GM12801 (cell line): ENCODE data around the gene SLC8B1.

ENCODE experiments used
- TF ChIP-seq, protein P1 (sequence below): IDR thresholded peaks from one replicate; pipeline ENCODE4 v1.5.1; 2011; ENCODE audit warnings: control low read depth; ENCODE audit not compliant: insufficient read length; ENCODE audit errors: extremely low read depth

The SLC8B1 gene

DNA sequence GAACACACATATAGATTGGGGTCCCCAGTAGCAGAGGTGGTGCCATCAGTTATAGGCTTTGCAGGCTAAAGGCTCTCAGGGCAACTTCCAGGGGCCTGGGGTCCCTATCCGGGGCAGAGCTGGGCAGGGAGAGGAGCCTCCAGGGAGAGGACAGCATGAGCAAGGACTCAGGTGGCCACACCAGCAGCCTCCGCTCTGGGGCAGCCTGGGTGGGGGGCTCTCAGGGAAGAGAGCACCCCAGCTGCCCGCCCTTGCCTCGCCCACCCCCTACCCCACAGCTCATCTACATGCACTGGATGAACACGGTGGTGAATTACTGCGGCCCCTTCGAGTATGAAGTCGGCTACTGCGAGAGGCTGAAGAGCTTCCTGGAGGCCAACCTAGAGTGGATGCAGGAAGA, 37.5 kb upstream of the SLC8B1 start:
- TF ChIP-seq, protein P1, sequence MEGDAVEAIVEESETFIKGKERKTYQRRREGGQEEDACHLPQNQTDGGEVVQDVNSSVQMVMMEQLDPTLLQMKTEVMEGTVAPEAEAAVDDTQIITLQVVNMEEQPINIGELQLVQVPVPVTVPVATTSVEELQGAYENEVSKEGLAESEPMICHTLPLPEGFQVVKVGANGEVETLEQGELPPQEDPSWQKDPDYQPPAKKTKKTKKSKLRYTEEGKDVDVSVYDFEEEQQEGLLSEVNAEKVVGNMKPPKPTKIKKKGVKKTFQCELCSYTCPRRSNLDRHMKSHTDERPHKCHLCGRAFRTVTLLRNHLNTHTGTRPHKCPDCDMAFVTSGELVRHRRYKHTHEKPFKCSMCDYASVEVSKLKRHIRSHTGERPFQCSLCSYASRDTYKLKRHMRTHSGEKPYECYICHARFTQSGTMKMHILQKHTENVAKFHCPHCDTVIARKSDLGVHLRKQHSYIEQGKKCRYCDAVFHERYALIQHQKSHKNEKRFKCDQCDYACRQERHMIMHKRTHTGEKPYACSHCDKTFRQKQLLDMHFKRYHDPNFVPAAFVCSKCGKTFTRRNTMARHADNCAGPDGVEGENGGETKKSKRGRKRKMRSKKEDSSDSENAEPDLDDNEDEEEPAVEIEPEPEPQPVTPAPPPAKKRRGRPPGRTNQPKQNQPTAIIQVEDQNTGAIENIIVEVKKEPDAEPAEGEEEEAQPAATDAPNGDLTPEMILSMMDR, result no peak

DNA sequence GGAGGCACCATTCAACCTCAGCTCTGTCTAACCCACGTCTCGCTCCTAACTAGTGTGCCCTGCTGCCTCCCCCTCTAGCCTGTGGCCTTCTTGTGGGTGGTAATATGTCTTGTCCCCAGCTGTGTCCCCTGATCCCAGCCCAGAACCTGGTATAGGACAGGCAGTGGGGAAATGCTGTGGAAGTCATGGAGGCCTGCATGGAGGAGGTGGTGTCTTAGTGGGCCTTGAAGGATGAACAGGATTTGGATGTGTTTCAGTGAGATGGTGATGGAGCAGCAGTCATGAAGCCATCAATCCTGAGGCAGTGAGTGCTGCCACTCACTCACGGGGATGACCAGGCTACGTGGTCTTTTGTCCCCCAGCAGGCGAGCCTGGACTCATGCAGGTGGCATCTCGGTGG, 36.9 kb upstream of the SLC8B1 start:
- TF ChIP-seq, protein P1, result no peak

DNA sequence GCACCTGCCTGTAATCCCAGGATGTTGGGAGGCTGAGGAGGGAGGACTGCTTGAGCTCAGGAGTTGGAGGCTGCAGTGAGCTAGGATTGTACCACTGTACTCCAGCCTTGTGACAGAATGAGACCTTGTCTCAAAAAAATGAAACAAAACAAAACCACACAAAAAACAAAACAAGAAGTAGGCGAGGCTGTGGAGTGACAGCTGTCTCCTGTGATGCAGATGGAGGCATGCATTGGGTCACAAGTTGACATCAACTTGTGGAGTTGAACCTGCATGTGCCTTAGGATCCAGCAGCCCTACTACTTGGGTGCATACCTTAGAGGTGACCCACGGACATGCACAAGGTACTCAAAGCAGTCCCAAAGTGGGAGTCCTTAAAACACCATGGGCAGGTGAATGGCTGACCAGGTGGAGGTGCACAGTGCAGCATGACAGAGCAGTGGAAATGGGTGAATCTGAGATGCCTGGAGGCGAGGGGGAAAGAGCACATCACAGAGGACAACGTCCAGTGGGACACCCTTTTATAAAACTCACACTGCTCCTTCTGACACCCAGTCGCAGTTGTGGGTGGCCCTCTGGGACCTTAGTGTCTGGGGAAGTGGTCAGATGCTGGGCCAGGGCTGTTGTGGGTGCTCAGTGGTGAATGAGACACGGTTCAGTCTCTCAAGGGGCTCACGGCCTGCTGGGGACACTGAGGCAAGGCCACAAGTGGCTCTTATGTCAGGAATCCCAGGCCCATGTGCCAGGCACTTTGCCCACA, 36.2 kb upstream of the SLC8B1 start:
- TF ChIP-seq, protein P1, result no peak

DNA sequence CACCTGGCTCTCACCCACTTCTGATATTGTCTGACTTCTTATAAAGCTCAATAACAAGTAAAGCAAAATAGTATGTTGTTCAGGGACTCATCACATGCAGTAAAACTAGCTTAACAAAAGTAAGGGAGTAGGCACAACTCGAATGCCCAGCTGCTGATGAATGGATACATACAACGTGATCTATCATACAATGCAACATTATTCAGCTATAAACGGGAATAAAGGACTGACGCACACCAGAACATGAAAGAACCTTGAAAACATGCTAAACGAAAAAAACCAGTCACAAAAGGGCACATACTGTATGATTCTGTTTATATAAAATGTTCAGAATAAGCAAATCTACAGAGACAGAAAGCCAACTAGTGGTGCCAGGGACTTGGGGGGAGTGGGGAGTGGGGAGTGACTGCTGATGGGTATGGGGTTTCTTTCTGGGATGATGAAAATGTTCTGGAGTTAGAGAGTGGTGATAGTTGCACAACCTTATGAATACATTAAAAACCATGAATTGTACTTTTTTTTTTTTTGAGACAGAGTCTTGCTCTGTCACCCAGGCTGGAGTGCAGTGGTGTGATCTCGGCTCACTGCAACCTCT, 34.6 kb upstream of the SLC8B1 start:
- TF ChIP-seq, protein P1, result no peak

DNA sequence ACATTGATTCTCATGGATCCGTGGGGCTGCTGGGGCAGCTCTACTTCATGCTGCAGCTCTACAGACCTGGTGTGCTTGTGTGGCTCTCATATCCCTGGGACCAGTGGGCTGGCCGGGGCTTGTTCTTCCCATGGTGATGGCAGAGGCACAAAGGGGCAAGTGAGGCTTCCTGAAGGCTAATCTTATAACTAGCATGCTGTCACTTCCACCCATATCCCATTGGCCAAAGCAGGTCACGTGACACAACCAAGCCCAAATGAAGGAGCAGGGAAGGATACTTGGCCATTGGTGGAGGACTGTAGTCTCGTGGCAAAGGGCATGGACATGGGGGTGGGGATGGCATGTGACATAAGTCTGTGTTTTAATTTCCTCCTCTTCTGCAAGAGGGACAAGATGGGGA, 33.4 kb upstream of the SLC8B1 start:
- TF ChIP-seq, protein P1, result no peak

DNA sequence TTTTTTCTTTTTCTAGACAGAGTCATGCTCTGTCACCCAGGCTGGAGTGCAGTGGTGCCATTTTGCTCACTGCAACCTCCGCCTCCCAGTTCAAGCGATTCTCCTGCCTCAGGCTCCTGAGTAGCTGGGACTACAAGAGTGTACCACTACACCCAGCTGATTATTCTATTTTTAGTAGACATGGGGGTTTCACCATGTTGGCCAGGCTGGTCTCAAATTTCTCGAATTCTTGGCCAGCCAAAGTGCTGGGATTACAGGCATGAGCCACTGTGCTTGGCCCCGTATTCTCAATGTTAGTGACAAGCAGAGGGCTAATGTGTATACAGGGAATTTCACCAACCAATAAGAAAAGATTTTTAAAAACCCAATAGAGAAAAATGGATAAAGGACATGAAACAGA, 31.9 kb upstream of the SLC8B1 start:
- TF ChIP-seq, protein P1, result no peak

DNA sequence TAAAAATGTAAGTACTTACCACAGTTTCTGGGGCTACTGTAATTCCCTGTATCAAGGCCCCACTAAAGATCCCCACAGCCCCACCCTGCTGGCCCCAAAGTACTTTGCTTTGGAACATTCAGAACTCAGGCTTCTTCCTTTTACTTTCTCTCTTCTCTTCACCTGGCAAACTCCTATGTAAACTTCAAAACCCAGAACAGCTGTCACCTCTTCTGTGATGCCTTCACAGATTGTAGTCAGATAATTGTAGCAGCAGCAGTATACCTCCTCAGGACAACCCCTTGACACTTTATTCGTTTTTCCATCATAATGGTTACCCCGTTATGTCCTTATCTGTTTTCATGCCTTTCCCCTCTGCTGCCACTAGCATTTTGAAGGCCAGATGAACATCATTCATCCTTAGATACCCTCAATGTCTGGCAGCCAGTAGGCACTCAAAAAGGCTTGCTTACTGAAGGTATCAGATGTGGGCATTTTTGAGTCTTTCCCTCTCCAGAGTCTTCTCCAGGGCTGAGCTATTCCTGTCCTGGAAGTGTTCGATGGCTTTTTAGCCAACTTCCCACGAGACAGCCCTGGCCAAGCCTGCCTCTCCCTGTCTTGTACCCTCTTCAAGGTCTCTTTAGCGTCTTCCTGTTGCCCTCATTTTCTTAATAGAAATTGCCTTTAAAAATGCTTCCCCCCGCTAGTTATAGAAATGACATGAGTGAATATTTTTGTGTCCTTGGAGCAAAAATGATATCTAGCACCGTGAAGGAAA, 30.9 kb upstream of the SLC8B1 start:
- TF ChIP-seq, protein P1, result no peak
